Measurements from ENCODE around the gene LRRC41.
A peak's percentile ranks its signal among the peaks of the same experiment; 100 is the strongest.
"Not testable (repeated sequence)": the region's sequence is repeated elsewhere in the genome, so short reads cannot be mapped to it uniquely, and the experiment has no call there.

LRRC41 gene

GRCh38 chr1:46303038-46303871 is at the start of gene LRRC41, which contains the start of gene UQCRH:
LRRC41 (minus strand) TSS chr1:46303616; CDS start chr1:46303322, 294 bp downstream.
UQCRH (plus strand) TSS chr1:46303698; CDS start chr1:46303767, 69 bp downstream.
- peak; percentile 54 to 97 (median 91) for DNase-seq

GRCh38 chr1:46352363-46352762 is 48.9 kb upstream of the LRRC41 start:
- DNase-seq, result no peak

GRCh38 chr1:46345281-46345680 is 41.9 kb upstream of the LRRC41 start:
- DNase-seq, result no peak

- no peak for DNase-seq
Measured at GRCh38 chr1:46344481-46344880, 41.1 kb upstream of the LRRC41 start.

GRCh38 chr1:46343705-46344104 is 40.3 kb upstream of the LRRC41 start:
- no peak for DNase-seq

- no peak for DNase-seq
Measured at GRCh38 chr1:46343351-46343695, 39.9 kb upstream of the LRRC41 start.

GRCh38 chr1:46342677-46343350 is 39.4 kb upstream of the LRRC41 start:
- DNase-seq, result no peak

GRCh38 chr1:46342084-46342656 is 38.8 kb upstream of the LRRC41 start:
- no peak for DNase-seq

- DNase-seq, result peak in 1 of 58 donors; percentile 31
Measured at GRCh38 chr1:46341222-46342083, 38.0 kb upstream of the LRRC41 start.

- DNase-seq, result peak; percentile 60 to 95 (median 87)
Measured at GRCh38 chr1:46340404-46341221, 37.2 kb upstream of the LRRC41 start, which contains the start of gene NSUN4. NSUN4 (plus strand) TSS chr1:46340807; CDS start chr1:46340827, 20 bp downstream.

- not testable (repeated sequence) for DNase-seq
Measured at GRCh38 chr1:46337409-46337808, 34.0 kb upstream of the LRRC41 start.

- DNase-seq, result no peak
Measured at GRCh38 chr1:46335081-46335480, 31.7 kb upstream of the LRRC41 start.

- DNase-seq, result no peak
Measured at GRCh38 chr1:46334030-46334384, 30.6 kb upstream of the LRRC41 start.

- no peak for DNase-seq
Measured at GRCh38 chr1:46333300-46334029, 30.0 kb upstream of the LRRC41 start.

GRCh38 chr1:46331786-46332540 is 28.5 kb upstream of the LRRC41 start:
- DNase-seq, result not testable (repeated sequence)

- DNase-seq, result not testable (repeated sequence)
Measured at GRCh38 chr1:46330381-46330780, 27.0 kb upstream of the LRRC41 start.

GRCh38 chr1:46329807-46330206 is 26.4 kb upstream of the LRRC41 start:
- DNase-seq, result not testable (repeated sequence)

- not testable (repeated sequence) for DNase-seq
Measured at GRCh38 chr1:46328182-46328581, 24.8 kb upstream of the LRRC41 start.

Measured in anterior cingulate cortex (tissue), 58 donors.